Neuronal stem cell (in vitro differentiated cells): ENCODE measurements around the gene RNF149.

Experiments used
- DNase-seq: peaks from one replicate; pipeline ENCODE4 v3.0.0-alpha.2; 2013; ENCODE audit warnings: low spot score
- H2AFZ ChIP-seq: one replicate; pipeline ENCODE4 v1.6.1; 2013; ENCODE audit warnings: mild to moderate bottlenecking, low read length, inconsistent platforms
- H2AK5ac ChIP-seq: 2 replicates; pipeline ENCODE4 v1.6.1; 2013; ENCODE audit warnings: low read depth, mild to moderate bottlenecking, inconsistent platforms, low read length, moderate library complexity, mixed read lengths
- H2BK120ac ChIP-seq: 2 replicates; pipeline ENCODE4 v1.6.1; 2013; ENCODE audit warnings: low read depth, mild to moderate bottlenecking, inconsistent platforms, low read length, moderate library complexity, mixed read lengths
- H2BK12ac ChIP-seq: one replicate; pipeline ENCODE4 v1.6.1; 2013; ENCODE audit warnings: low read length, inconsistent platforms
- H2BK15ac ChIP-seq: 2 replicates; pipeline ENCODE4 v1.6.1; 2013; ENCODE audit warnings: mild to moderate bottlenecking, low read length, inconsistent platforms, mixed read lengths
- H2BK5ac ChIP-seq: one replicate; pipeline ENCODE4 v1.6.1; 2013; ENCODE audit warnings: inconsistent platforms, mild to moderate bottlenecking, low read length, moderate library complexity
- H3K14ac ChIP-seq: one replicate; pipeline ENCODE4 v1.6.1; 2013; ENCODE audit warnings: low read length, inconsistent platforms
- H3K18ac ChIP-seq: 2 replicates; pipeline ENCODE4 v1.6.1; 2013; ENCODE audit warnings: low read length, inconsistent platforms
- H3K23ac ChIP-seq: 2 replicates; pipeline ENCODE4 v1.6.1; 2013; ENCODE audit warnings: low read depth, mild to moderate bottlenecking, mixed read lengths, low read length, inconsistent platforms; ENCODE audit not compliant: poor library complexity
- H3K27ac ChIP-seq: replicated peaks from 3 replicates; pipeline ENCODE4 v1.5.1; 2013; ENCODE audit warnings: low read length, inconsistent platforms
- H3K27me3 ChIP-seq, 3 experiments: 2 replicates each; pipeline ENCODE4 v1.6.1; 2013; ENCODE audit warnings: low read length in 3 of 3, mild to moderate bottlenecking in 2 of 3, inconsistent platforms in 1 of 3, low read depth in 1 of 3, mixed read lengths in 1 of 3, moderate library complexity in 1 of 3; ENCODE audit not compliant: control insufficient read depth in 3 of 3, insufficient read depth in 3 of 3
- H3K36me3 ChIP-seq, 2 donors: replicated peaks in 1 of 2; 2 replicates each; pipeline ENCODE4 v1.6.1; 2013; ENCODE audit warnings: low read length in 2 of 2; ENCODE audit not compliant: control insufficient read depth in 2 of 2, insufficient read depth in 2 of 2
- H3K4ac ChIP-seq: 2 replicates; pipeline ENCODE4 v1.6.1; 2013; ENCODE audit warnings: inconsistent platforms, mild to moderate bottlenecking, low read length, moderate library complexity
- H3K4me1 ChIP-seq, 2 donors: 1 replicate in 1 of 2; 2 replicates in 1 of 2; pipeline ENCODE4 v1.6.1; 2013; ENCODE audit warnings: low read length in 2 of 2, low read depth in 1 of 2; ENCODE audit not compliant: control insufficient read depth in 2 of 2, insufficient read depth in 1 of 2
- H3K4me2 ChIP-seq: one replicate; pipeline ENCODE4 v1.6.1; 2013; ENCODE audit warnings: mild to moderate bottlenecking, low read length, inconsistent platforms; ENCODE audit not compliant: insufficient read depth, poor library complexity, severe bottlenecking
- H3K4me3 ChIP-seq, 2 donors: 2 replicates each; pipeline ENCODE4 v1.5.1; 2013; ENCODE audit warnings: low read length in 2 of 2, mild to moderate bottlenecking in 2 of 2, inconsistent platforms in 1 of 2, moderate library complexity in 1 of 2
- H3K79me1 ChIP-seq: one replicate; pipeline ENCODE4 v1.6.1; 2013; ENCODE audit warnings: low read depth, mild to moderate bottlenecking, inconsistent platforms, low read length, moderate library complexity
- H3K9ac ChIP-seq: one replicate; pipeline ENCODE4 v1.6.1; 2013; ENCODE audit warnings: mild to moderate bottlenecking, low read depth, low read length, inconsistent platforms; ENCODE audit not compliant: poor library complexity
- H3K9me3 ChIP-seq, 2 donors: replicated peaks in 1 of 2; 2 replicates each; pipeline versions ENCODE3 to v1.6.1; 2013; ENCODE audit warnings: low read length in 2 of 2, mild to moderate bottlenecking in 2 of 2, inconsistent platforms in 1 of 2, low read depth in 1 of 2, mixed read lengths in 1 of 2, moderate library complexity in 1 of 2; ENCODE audit not compliant: control insufficient read depth in 2 of 2, insufficient read depth in 1 of 2
- H4K8ac ChIP-seq: one replicate; pipeline ENCODE4 v1.6.1; 2013; ENCODE audit warnings: low read depth, mild to moderate bottlenecking, inconsistent platforms, low read length, moderate library complexity
- H4K91ac ChIP-seq: one replicate; pipeline ENCODE4 v1.6.1; 2013; ENCODE audit warnings: low read length, low read depth, mild to moderate bottlenecking, inconsistent platforms; ENCODE audit not compliant: poor library complexity
- WGBS, 2 donors: extraction: QIAGEN DNeasy Blood & Tissue Kit; methylation state at CpG; one replicate each; pipeline ENCODE4 v1.1.7; 2013; ENCODE audit warnings: missing lambda C conversion rate in 2 of 2, mixed read lengths in 1 of 2; ENCODE audit not compliant: insufficient read length in 2 of 2, insufficient replicate concordance in 1 of 2; ENCODE audit errors: extremely low coverage in 2 of 2; 5-methylcytosine and 5-hydroxymethylcytosine counted together

Gene RNF149

DNA sequence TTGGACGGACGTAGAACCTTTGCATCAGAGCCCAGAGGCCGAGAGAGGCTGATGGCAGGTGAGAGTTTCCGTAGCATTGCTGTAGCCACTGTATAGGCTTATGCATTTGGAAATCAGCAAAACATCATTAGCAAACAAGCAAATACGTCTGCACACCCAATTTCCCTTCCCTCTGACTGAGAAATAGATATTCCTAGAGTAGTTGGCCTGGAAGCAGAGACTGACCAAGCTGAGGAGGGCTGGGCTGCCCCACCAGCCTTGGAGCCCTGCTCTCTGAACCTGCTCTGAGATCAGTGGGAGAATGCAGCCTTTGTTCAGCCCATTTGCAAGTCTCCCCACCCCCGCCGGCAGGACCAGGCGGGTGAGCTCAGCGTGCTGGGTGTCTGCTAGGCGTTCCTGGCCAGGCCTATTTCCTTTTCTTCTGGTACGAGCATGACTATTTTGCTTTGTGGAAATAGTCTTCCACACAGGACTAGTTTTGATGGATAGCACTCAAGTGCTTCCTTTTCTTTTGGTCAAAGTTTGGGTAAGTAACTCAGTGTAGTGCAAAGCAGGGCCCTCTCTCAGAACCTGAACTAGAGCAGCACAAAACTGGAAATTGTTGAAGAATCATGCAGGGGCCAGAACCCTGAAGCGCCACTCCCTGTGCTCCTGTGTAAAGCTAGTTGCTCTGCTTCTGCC lies 21.9 kb upstream of the RNF149 start:
- Histone ChIP-seq H3K79me1 (no peaks in the 10 kb centered on the region), H3K9ac (no peak overlapping the region), H3K27ac (no peak overlapping the region), H3K18ac (peak overlapping the region; percentile 21), H2AK5ac (no peak overlapping the region), H3K4me1 (peaks cover 3 to 10% of the 10 kb centered on the region in 2 donors), H3K4ac (no peak overlapping the region), H3K23ac (no peak overlapping the region), H3K36me3 (no peaks in the 10 kb centered on the region), H2AFZ (peak overlapping the region; percentile 80), H3K9me3 (peaks cover 0 to 7% of the 10 kb centered on the region in 2 donors), H2BK5ac (no peak overlapping the region), H2BK15ac (no peak overlapping the region), H3K4me2 (no peak overlapping the region), H2BK120ac (no peak overlapping the region), H2BK12ac (no peak overlapping the region), H4K91ac (no peak overlapping the region), H3K27me3 (no peaks in the 10 kb centered on the region), H4K8ac (no peak overlapping the region), H3K4me3 (no peak overlapping the region), H3K14ac (no peak overlapping the region)
- no CpG with 5 or more reads among the region's 12 CpGs for WGBS, 2 donors
- DNase-seq = no peak

DNA sequence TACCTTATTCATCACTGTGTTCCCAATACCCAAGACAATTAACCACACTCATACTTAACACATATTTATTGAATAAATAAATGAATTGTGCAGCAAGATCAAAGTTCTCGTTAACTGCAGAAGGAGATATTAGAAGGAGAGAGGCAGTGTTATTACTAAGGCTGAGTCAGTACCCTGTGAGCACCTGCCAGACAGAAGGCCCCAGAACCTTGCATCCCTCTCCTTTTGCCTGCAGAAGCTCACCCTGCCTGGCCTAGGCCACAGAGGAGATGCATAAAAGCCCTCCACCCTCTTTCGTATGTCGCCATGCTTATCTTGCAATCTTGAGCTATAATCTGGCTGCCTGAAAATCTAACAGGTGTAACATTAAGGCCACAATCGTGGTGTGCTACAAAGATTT lies 20.5 kb upstream of the RNF149 start:
- no peak overlapping the region for H2AK5ac ChIP-seq
- H3K23ac ChIP-seq = no peak overlapping the region
- no peak overlapping the region for H2BK15ac ChIP-seq
- H3K4me2 ChIP-seq = no peak overlapping the region
- no peaks in the 10 kb centered on the region for H3K36me3 ChIP-seq
- WGBS, 2 donors = no CpG with 5 or more reads among the region's 4 CpGs
- no peak overlapping the region for H4K8ac ChIP-seq
- no peaks in the 10 kb centered on the region for H3K27me3 ChIP-seq
- no peak overlapping the region for H3K18ac ChIP-seq
- no peak overlapping the region for H2AFZ ChIP-seq
- no peak for DNase-seq
- H3K4me1 ChIP-seq = peaks cover 3 to 10% of the 10 kb centered on the region in 2 donors
- H2BK12ac ChIP-seq = no peak overlapping the region
- no peak overlapping the region for H3K4ac ChIP-seq
- no peak overlapping the region for H3K9ac ChIP-seq
- no peak overlapping the region for H3K14ac ChIP-seq
- H3K4me3 ChIP-seq = no peak overlapping the region
- H3K9me3 ChIP-seq = peaks cover 0 to 7% of the 10 kb centered on the region in 2 donors
- H3K27ac ChIP-seq = no peak overlapping the region
- H4K91ac ChIP-seq = no peak overlapping the region
- H2BK120ac ChIP-seq = no peak overlapping the region
- H2BK5ac ChIP-seq = no peak overlapping the region
- no peaks in the 10 kb centered on the region for H3K79me1 ChIP-seq

GRCh38 chr2:101328474-101329007 lies 20.0 kb upstream of the RNF149 start:
- Histone ChIP-seq H3K4me3 (no peak overlapping the region), H2AK5ac (no peak overlapping the region), H2BK15ac (no peak overlapping the region), H2BK5ac (no peak overlapping the region), H3K36me3 (no peaks in the 10 kb centered on the region), H3K9me3 (peaks cover 0 to 7% of the 10 kb centered on the region in 2 donors), H3K27ac (no peak overlapping the region), H2BK12ac (no peak overlapping the region), H4K91ac (no peak overlapping the region), H3K27me3 (no peaks in the 10 kb centered on the region), H4K8ac (no peak overlapping the region), H2AFZ (peak overlapping the region; percentile 63), H3K18ac (no peak overlapping the region), H2BK120ac (no peak overlapping the region), H3K23ac (no peak overlapping the region), H3K4me2 (no peak overlapping the region), H3K14ac (no peak overlapping the region), H3K79me1 (no peaks in the 10 kb centered on the region), H3K4ac (no peak overlapping the region), H3K9ac (no peak overlapping the region), H3K4me1 (peaks cover 3 to 10% of the 10 kb centered on the region in 2 donors)
- no peak for DNase-seq
- no CpG with 5 or more reads among the region's 3 CpGs for WGBS, 2 donors

DNA sequence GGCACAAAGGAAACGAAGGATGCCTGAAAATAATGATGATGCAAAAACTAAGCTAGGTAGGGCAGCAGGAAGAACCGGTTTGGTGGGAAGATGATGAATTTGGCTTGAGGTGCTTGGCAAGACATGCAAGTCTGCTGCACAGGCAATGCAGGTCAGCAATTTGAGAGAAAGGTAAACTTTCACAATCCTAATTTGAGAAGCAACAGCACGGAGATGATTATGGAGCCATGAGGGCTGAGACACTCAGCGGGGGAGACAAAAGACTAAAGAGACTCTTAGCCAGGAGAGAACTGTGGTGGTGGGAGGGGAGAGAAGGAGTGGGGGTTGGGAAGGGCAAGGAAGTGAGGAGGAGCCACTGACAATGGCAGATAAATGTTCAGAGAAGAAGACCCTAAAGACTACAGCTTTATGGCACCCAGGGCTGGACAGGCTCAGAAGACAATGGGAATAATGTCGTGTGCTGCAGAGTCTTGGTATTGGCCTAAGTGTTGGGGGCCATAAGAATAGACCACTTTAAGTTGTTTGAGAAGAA lies 19.4 kb upstream of the RNF149 start:
- Histone ChIP-seq H3K9me3 (peaks cover 0 to 7% of the 10 kb centered on the region in 2 donors), H2BK12ac (no peak overlapping the region), H2BK120ac (no peak overlapping the region), H3K4me3 (no peak overlapping the region), H2BK5ac (no peak overlapping the region), H3K18ac (peak overlapping the region; percentile 1), H3K27me3 (no peaks in the 10 kb centered on the region), H2BK15ac (no peak overlapping the region), H4K8ac (no peak overlapping the region), H3K23ac (no peak overlapping the region), H3K79me1 (no peaks in the 10 kb centered on the region), H3K36me3 (no peaks in the 10 kb centered on the region), H3K4me1 (peaks cover 3 to 10% of the 10 kb centered on the region in 2 donors), H3K4me2 (no peak overlapping the region), H3K14ac (no peak overlapping the region), H3K9ac (no peak overlapping the region), H2AFZ (peak overlapping the region; percentile 63), H3K4ac (no peak overlapping the region), H4K91ac (no peak overlapping the region), H3K27ac (no peak overlapping the region), H2AK5ac (no peak overlapping the region)
- WGBS, 2 donors = no CpG with 5 or more reads among the region's 5 CpGs
- no peak for DNase-seq
